Measurements from ENCODE around the gene DPYD.

Gene DPYD

DNA sequence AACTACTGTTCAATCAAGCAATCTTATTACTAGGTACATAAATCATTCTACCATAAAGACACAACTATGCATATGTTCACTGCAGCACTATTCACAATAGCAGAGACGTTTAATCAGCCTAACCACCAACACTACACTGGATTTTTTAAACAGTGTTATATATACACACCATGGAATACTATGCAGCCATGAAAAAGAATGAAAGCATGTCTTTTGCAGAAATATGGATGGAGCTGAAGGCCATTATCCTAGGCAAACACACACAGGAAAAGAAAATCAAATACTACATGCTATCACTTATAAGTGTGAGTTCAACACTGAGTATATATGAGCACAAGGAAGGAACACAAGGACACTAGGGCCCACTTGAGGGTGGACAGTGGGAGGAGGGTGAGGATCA is 159.2 kb downstream of the DPYD start:
- Histone ChIP-seq H3K79me2 (ENCODE audit: low read length) (no peaks in the 10 kb centered on the region), H3K4me3 (ENCODE audit: low read length) (no peak overlapping the region), H4K20me1 (ENCODE audit: insufficient read depth, low read length) (no peaks in the 10 kb centered on the region), H3K4me1 (ENCODE audit: low read length) (no peaks in the 10 kb centered on the region), H3F3A (ENCODE audit: insufficient read depth, low read length) (no peaks in the 10 kb centered on the region), H3K9me2 (replicated peaks; ENCODE audit: insufficient read depth, low read length) (no peaks in the 10 kb centered on the region), H3K27ac (ENCODE audit: low read length) (no peak overlapping the region), H3K36me3 (replicated peaks; ENCODE audit: insufficient read depth, low read length) (no peaks in the 10 kb centered on the region), H3K27me3 (replicated peaks; ENCODE audit: insufficient read depth, low read length) (no peaks in the 10 kb centered on the region), H3K9me3 (replicated peaks; ENCODE audit: insufficient read depth, low read length) (no peaks in the 10 kb centered on the region), H2AFZ (ENCODE audit: low read length) (no peak overlapping the region), H3K4me2 (ENCODE audit: low read depth, low read length) (no peak overlapping the region), H3K9ac (ENCODE audit: low read length) (no peak overlapping the region)
- TF ChIP-seq EZH2 (optimal IDR thresholded peaks at IDR 0.05; ENCODE audit: low read depth, low read length) (no peak), EZH2phosphoT487 (IDR thresholded peaks at IDR 0.05; ENCODE audit: low read length) (no peak)
- TF ChIP-seq, protein P1, sequence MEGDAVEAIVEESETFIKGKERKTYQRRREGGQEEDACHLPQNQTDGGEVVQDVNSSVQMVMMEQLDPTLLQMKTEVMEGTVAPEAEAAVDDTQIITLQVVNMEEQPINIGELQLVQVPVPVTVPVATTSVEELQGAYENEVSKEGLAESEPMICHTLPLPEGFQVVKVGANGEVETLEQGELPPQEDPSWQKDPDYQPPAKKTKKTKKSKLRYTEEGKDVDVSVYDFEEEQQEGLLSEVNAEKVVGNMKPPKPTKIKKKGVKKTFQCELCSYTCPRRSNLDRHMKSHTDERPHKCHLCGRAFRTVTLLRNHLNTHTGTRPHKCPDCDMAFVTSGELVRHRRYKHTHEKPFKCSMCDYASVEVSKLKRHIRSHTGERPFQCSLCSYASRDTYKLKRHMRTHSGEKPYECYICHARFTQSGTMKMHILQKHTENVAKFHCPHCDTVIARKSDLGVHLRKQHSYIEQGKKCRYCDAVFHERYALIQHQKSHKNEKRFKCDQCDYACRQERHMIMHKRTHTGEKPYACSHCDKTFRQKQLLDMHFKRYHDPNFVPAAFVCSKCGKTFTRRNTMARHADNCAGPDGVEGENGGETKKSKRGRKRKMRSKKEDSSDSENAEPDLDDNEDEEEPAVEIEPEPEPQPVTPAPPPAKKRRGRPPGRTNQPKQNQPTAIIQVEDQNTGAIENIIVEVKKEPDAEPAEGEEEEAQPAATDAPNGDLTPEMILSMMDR (IDR thresholded peaks at IDR 0.05; ENCODE audit: low read length), result no peak
- no peak for DNase-seq

DNA sequence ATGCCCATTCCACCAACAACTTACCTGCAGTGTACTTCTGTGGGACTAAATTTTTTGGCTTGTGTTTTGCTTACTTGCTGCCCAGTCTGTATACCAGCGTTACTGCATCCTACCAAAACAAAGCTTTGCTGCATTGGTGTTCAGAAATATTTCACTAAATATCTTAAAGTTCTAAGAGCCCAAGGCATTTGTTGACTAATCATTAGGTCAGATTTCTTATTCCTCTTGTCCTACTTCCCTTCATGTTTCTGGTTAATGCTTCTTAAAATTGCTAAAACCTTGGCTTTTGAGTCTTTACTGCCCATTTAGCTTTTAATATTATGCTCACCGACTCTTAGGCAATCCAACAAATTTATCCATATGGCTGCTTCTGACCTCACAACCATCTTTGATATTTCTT is 161.8 kb downstream of the DPYD start:
- no peak overlapping the region for H3K27ac ChIP-seq (ENCODE audit: low read length)
- H3K9ac ChIP-seq (ENCODE audit: low read length), result no peak overlapping the region
- H4K20me1 ChIP-seq (ENCODE audit: insufficient read depth, low read length), result no peaks in the 10 kb centered on the region
- H3K36me3 ChIP-seq (replicated peaks; ENCODE audit: insufficient read depth, low read length), result no peaks in the 10 kb centered on the region
- H3K4me3 ChIP-seq (ENCODE audit: low read length), result no peak overlapping the region
- no peak overlapping the region for H2AFZ ChIP-seq (ENCODE audit: low read length)
- no peaks in the 10 kb centered on the region for H3K4me1 ChIP-seq (ENCODE audit: low read length)
- no peaks in the 10 kb centered on the region for H3K27me3 ChIP-seq (replicated peaks; ENCODE audit: insufficient read depth, low read length)
- no peak overlapping the region for H3K4me2 ChIP-seq (ENCODE audit: low read depth, low read length)
- no peak for DNase-seq
- no peaks in the 10 kb centered on the region for H3K9me2 ChIP-seq (replicated peaks; ENCODE audit: insufficient read depth, low read length)
- TF ChIP-seq, protein P1 (IDR thresholded peaks at IDR 0.05; ENCODE audit: low read length), result no peak
- TF ChIP-seq EZH2 (optimal IDR thresholded peaks at IDR 0.05; ENCODE audit: low read depth, low read length) (no peak), EZH2phosphoT487 (IDR thresholded peaks at IDR 0.05; ENCODE audit: low read length) (no peak)
- H3K79me2 ChIP-seq (ENCODE audit: low read length), result no peaks in the 10 kb centered on the region
- H3K9me3 ChIP-seq (replicated peaks; ENCODE audit: insufficient read depth, low read length), result no peaks in the 10 kb centered on the region
- no peaks in the 10 kb centered on the region for H3F3A ChIP-seq (ENCODE audit: insufficient read depth, low read length)

DNA sequence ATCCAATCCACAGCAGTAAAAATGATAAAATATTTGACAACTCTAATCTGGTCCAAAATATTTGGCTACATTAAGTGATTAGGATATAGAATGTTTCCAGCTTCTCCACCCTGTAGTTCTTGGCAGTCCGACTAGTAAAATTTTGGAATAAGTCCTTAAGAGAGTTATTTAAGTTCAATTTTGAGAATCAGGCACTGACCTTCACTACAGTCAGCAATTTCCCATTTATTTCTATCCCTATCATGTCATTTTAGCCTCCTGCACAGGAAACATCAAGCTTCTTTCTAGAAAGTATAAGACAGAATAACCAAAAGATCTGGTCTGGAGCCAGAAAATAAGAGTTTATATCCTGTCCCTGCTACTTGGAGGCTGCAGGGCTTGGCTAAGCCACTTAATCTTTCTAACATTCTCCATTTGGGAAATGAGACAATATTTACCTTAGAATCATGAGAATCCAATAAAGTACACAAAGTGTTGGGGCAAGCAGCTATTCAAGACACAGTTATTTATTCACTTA is 162.2 kb downstream of the DPYD start:
- Histone ChIP-seq H3K4me3 (ENCODE audit: low read length) (no peak overlapping the region), H3K27me3 (replicated peaks; ENCODE audit: insufficient read depth, low read length) (no peaks in the 10 kb centered on the region), H3K9ac (ENCODE audit: low read length) (no peak overlapping the region), H3K9me3 (replicated peaks; ENCODE audit: insufficient read depth, low read length) (no peaks in the 10 kb centered on the region), H3K27ac (ENCODE audit: low read length) (no peak overlapping the region), H3F3A (ENCODE audit: insufficient read depth, low read length) (no peaks in the 10 kb centered on the region), H3K36me3 (replicated peaks; ENCODE audit: insufficient read depth, low read length) (no peaks in the 10 kb centered on the region), H3K4me1 (ENCODE audit: low read length) (no peaks in the 10 kb centered on the region), H2AFZ (ENCODE audit: low read length) (no peak overlapping the region), H3K9me2 (replicated peaks; ENCODE audit: insufficient read depth, low read length) (no peaks in the 10 kb centered on the region), H3K4me2 (ENCODE audit: low read depth, low read length) (no peak overlapping the region), H4K20me1 (ENCODE audit: insufficient read depth, low read length) (no peaks in the 10 kb centered on the region), H3K79me2 (ENCODE audit: low read length) (no peaks in the 10 kb centered on the region)
- TF ChIP-seq, protein P1 (IDR thresholded peaks at IDR 0.05; ENCODE audit: low read length), result no peak
- TF ChIP-seq EZH2 (optimal IDR thresholded peaks at IDR 0.05; ENCODE audit: low read depth, low read length), result no peak
- no peak for TF ChIP-seq EZH2phosphoT487 (IDR thresholded peaks at IDR 0.05; ENCODE audit: low read length)
- DNase-seq, result no peak
